Thymus (tissue), 11 donors: ENCODE data around the gene HYDIN. TPM values are rescaled to one million over a fixed set of nuclear protein-coding genes. Genes with fewer than 3 reads are reported as not detected.
"Not testable (repeated sequence)": the region's sequence is repeated elsewhere in the genome, so short reads cannot be mapped to it uniquely, and the experiment has no call there.

Experiments used
- DNase-seq, 9 donors: peaks; one replicate each; pipeline ENCODE4 v3.0.0-alpha.2; 2013; ENCODE audit warnings: low spot score in 9 of 9, low read depth in 6 of 9, missing footprints in 1 of 9
- H3K27ac ChIP-seq, 2 donors: one replicate each; pipeline ENCODE4 v1.5.1; 2013; ENCODE audit warnings: control low read depth in 1 of 2, low read depth in 1 of 2, low read length in 1 of 2, mild to moderate bottlenecking in 1 of 2, moderate library complexity in 1 of 2
- H3K27me3 ChIP-seq, 2 donors: one replicate each; pipeline ENCODE4 v1.5.1; 2013; ENCODE audit warnings: low read length in 1 of 2; ENCODE audit not compliant: control insufficient read depth in 2 of 2, insufficient read depth in 1 of 2
- H3K36me3 ChIP-seq, 2 donors: one replicate each; pipeline ENCODE4 v1.5.1; 2013; ENCODE audit warnings: low read length in 1 of 2, mild to moderate bottlenecking in 1 of 2, moderate library complexity in 1 of 2; ENCODE audit not compliant: control insufficient read depth in 2 of 2, insufficient read depth in 2 of 2
- H3K4me1 ChIP-seq, 2 donors: one replicate each; pipeline ENCODE4 v1.5.1; 2013; ENCODE audit warnings: low read length in 2 of 2; ENCODE audit not compliant: control insufficient read depth in 2 of 2, insufficient read depth in 2 of 2
- H3K4me3 ChIP-seq, 2 donors: one replicate each; pipeline ENCODE4 v1.5.1; 2013; ENCODE audit warnings: low read length in 2 of 2, control low read depth in 1 of 2, mild to moderate bottlenecking in 1 of 2
- H3K9me3 ChIP-seq, 2 donors: one replicate each; pipeline ENCODE4 v1.5.1; 2013; ENCODE audit warnings: low read length in 1 of 2, mild to moderate bottlenecking in 1 of 2; ENCODE audit not compliant: control insufficient read depth in 2 of 2, insufficient read depth in 1 of 2
- WGBS: extraction: QIAGEN DNeasy Blood & Tissue Kit; methylation state at CpG from one replicate; pipeline ENCODE4 v1.1.7; 2013; 5-methylcytosine and 5-hydroxymethylcytosine counted together
- polyA plus RNA-seq: library from polyadenylated mRNA; stranded (reverse); fragments of 200-250 nt; gene quantifications from one replicate; pipeline ENCODE4 v1.2.3, GENCODE V29; 2013
- total RNA-seq: library from RNA; stranded (reverse); fragments of 120-200 nt; gene quantifications from one replicate; pipeline ENCODE4 v1.2.4, GENCODE V29; 2013
- donor health status: healthy.

Gene HYDIN
- total and polyA plus RNA-seq, 2 donors, result 0.33 to 0.46 TPM

DNA sequence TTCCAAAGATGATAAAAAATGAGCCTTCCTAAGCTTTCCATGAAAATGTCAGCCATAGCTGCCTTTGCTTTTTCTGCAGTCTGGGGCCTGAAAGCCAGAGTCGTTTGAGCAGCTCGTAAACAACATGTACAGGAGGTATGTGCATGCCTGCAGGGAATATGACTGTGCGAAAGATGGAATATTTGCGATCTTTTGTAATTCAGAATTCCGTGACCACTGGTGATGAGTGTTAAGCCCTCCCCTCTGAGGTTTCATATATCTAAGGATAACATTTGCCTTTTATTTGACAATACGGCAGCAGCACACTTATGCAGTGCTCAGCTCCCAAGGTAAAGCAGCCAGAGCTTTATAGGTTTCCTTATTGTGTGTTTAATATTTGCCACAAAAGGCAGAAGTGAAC lies 192.5 kb downstream of the HYDIN start:
- not testable (repeated sequence) for H3K36me3 ChIP-seq, H3K9me3 ChIP-seq, H3K27ac ChIP-seq, DNase-seq, H3K4me3 ChIP-seq, H3K4me1 ChIP-seq, H3K27me3 ChIP-seq
- 84% methylated on average over 6 of the region's 6 CpGs for WGBS

DNA sequence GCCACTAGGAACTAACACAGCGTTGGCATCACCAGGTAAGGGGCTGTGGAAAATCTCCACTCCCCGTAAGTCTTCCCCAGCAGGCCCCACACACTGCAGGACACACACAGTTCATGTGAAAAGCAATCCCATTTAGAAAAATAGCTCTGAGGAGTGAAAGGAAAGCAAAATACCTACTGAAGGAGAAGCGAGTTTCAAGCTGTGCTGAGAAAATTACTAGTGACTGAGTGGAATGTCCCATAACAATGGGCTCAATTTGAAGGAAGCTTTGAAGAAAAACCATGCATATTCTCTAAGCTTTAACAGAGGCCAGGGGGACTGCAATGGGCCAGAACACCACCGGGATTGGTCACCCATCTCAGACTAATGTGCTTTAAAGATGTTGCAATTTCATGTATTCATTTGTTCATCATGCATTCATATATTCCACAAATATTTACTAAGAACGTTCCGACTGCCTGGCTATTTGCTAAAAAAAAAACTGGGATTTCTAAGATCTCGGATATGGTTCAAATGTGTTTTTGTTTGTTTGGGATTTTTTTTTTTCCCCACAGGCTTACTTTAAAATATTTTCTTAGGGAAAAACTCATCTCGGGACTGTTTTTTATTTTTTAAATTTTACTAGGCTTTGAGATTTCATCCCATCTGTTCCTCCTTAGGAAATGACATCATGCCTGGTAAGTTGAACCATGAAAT lies 202.3 kb downstream of the HYDIN start:
- not testable (repeated sequence) for H3K4me3 ChIP-seq, H3K9me3 ChIP-seq, DNase-seq, H3K27me3 ChIP-seq, H3K27ac ChIP-seq, H3K36me3 ChIP-seq, H3K4me1 ChIP-seq
- WGBS, result 49% methylated on average over 7 of the region's 8 CpGs

DNA sequence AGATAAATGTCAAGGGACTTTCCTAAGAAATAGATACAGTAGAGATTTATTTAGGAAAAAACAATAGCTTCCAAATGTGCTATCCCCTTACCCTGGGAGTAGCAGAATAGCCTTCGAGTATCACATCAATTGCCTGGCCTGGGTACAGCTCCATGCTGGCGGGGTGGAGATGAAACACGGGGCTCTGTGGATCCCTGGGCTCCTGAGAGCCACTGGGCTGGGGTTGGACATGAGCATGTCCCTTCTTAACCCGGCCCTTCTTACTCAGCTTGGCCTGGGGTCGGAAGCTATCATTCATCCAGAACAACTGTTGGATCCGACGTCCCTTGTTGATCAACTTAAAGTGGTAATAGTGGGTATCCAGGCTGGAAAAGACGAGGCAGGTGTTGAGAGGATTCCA lies 203.0 kb downstream of the HYDIN start:
- DNase-seq, H3K4me1 ChIP-seq, H3K27ac ChIP-seq, H3K27me3 ChIP-seq, H3K4me3 ChIP-seq, H3K36me3 ChIP-seq, H3K9me3 ChIP-seq: not testable (repeated sequence)
- WGBS, result 71% methylated on average over 2 of the region's 8 CpGs

DNA sequence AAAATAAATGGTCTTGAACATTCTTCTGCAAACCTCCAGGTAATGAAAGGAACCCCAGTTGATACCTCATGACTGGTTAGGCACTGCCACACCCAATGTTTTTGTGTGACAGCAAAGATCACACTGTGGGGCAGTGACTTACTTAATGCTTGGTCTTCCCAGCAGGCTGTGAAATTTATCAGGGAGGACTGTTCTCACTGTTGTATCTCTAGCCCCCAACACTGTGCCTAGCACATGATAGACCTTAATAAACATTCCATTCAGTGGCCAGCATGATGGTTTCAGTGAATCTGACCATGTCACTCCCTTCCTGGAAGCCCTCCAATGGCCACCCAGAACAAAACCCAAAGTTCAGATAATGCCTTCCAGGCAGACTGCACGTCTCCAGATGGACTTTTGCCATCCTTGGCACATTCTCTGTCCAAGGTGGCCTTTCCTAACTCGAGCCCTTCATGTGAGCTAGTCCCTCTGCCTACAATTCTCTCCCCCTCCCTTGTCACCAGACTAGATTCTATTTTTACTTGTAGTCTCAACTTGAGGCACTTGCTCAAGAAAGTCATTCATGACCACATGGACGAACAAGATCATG lies 206.6 kb downstream of the HYDIN start:
- H3K27ac ChIP-seq, H3K27me3 ChIP-seq, H3K36me3 ChIP-seq, H3K4me1 ChIP-seq, H3K4me3 ChIP-seq, H3K9me3 ChIP-seq, DNase-seq: not testable (repeated sequence)
- WGBS, result 70% methylated on average over 3 of the region's 3 CpGs

DNA sequence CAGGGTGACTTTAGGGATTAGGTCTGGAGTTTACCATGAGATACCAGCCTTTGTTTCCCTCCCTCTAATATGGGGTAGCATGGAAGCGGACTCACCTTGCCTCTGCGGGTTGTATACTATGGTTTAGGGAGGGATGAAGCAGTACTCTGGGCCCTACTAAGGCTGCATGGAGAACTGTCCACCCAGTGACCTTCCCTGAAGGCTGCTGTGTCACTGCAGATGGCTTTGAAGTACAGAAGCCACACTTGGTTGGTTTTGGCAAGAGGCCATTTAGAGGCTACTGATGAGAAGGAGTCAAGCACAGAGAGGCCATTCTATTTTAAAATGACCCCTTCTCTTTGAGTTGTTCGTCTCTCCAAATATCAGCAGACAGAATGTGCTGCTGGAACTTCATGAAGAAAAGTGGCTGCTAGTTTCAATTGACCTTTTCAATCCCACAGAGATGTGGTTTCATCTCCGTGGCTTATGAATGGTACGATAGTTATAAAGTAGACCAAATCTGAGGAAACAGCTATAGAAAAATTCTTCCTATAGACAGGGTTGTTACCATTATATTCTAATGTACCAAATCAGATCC lies 208.5 kb downstream of the HYDIN start:
- not testable (repeated sequence) for H3K4me3 ChIP-seq, H3K9me3 ChIP-seq, H3K36me3 ChIP-seq, H3K27ac ChIP-seq, H3K27me3 ChIP-seq, H3K4me1 ChIP-seq, DNase-seq
- 89% methylated on average over 3 of the region's 5 CpGs for WGBS

DNA sequence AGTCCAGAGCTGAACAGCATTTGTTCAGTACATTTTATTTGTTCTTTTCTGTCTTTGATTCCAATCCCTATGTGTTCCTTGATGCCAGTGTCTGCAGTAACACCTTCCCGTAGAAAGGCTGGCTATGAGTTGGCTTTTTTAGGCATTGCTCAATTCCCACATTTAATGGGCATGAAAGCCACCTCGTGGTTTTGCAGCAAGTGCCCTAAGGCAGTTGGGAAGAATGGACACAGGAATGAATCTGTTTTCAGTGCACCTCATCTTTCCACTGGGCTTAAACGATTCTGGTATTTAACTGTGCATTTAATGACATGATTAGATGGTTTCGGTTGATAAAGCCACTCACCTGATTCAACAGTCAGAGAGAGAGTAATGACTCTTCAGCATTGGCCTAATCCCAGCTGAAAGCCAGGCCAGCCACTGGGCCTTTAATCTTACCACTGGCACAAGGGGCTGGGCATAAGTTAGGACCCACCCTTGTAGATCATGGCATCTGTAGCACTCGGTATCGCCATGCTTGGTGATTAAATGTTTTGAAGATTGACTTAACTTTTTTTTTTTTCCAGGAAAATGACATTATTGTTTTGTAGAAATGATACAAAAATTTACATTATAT lies 211.3 kb downstream of the HYDIN start:
- H3K27ac ChIP-seq, H3K4me3 ChIP-seq, H3K36me3 ChIP-seq, H3K27me3 ChIP-seq, H3K9me3 ChIP-seq, DNase-seq, H3K4me1 ChIP-seq: not testable (repeated sequence)
- 92% methylated on average over 6 of the region's 6 CpGs for WGBS

DNA sequence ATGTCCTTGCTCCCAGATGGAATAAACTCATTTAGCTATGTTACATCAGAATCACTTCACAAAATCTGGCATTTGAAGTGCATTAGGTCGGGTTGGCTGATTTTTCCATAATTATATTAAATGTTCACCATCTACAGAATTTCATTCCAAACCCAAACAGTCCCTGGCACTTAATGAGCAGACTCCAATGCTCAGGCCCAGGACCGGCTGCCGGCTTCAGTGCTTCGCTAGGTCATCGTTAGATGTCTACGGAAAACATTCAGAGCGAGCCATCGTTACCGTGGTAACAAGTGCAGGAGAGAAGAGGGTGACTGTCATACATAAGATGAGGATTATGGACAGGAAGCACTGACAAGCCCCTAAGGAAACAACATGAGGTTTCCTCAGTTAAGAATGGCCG lies 215.1 kb downstream of the HYDIN start:
- WGBS, result 99% methylated on average over 7 of the region's 10 CpGs
- H3K27ac ChIP-seq, H3K27me3 ChIP-seq, DNase-seq, H3K4me1 ChIP-seq, H3K4me3 ChIP-seq, H3K9me3 ChIP-seq, H3K36me3 ChIP-seq: not testable (repeated sequence)

DNA sequence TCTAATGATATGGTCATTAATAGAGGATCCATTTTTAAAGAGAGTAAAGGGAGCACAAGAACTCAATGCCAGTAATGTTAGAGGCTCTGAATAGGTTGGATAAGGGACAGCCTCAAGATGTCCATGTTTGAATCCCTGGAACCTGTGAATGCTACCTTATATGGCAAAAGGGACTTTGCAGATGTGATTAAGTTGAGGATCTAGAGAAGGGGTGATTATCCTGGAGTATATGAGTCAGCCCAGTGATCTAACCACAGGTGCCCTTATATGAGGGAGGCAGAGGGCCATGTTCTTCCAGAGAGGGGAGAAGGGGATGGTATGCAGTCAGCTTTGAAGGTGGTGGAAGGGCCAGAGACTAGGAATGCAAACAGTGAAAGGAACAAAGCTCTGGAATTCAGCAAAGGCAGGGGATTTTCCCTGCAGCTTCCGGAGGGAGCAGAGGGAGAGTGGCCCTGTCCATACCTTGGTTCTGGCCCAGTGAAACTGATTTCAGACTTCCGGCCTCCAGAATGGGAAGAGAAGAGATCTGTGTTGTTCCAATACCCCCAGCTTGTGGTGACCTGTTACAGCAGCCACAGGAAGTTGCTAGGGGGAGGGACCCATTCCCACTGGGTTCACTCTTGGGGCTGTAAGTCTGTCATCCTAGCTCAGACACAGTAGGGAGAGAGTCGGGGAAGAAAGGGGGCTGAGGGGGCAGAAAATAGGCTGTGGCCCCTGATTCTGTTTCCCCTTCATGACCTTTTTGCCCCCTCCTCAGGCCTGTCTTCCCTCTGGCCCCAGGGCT lies 220.9 kb downstream of the HYDIN start:
- H3K4me1 ChIP-seq, H3K27me3 ChIP-seq, H3K27ac ChIP-seq, DNase-seq, H3K36me3 ChIP-seq, H3K9me3 ChIP-seq, H3K4me3 ChIP-seq: not testable (repeated sequence)
- WGBS, result no CpG with 5 or more reads among the region's 3 CpGs

DNA sequence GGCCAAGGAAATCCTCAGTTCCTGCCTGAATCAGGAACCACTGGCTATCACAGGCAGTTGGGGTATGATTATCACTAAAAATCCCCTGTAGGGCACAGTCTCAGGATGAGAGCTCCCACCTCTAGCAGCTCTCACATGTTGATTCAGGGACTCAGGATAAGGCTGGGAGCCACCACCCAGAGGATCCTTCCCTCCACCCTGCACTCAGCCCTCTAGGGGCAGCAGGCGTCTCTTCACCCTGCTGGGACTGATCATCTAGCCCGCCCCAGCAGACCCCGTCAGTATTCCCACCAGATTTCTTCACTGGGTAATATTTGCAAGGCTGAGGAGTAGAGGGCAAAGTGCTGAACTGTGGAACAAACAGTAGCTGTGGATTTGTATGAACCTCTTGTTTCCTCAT lies 224.0 kb downstream of the HYDIN start:
- H3K36me3 ChIP-seq, H3K4me3 ChIP-seq, H3K27me3 ChIP-seq, DNase-seq, H3K27ac ChIP-seq, H3K9me3 ChIP-seq, H3K4me1 ChIP-seq: not testable (repeated sequence)
- 41% methylated on average over 3 of the region's 3 CpGs for WGBS
